OCI-LY7 (cell line): ENCODE results near the gene MKKS. TPM values are rescaled to one million over a fixed set of nuclear protein-coding genes. Genes with fewer than 3 reads are reported as not detected.

Experiments used
- BruUV-seq: library from RNA; stranded (reverse); fragments of 400-500 nt; replicated peaks from 2 replicates; lab custom pipeline; 2021; lab: Mats Ljungman, UMichigan
- CTCF ChIA-PET: fragments of 300-600 bp; sonication (Branson Sonifier 250); formaldehyde crosslinking; loops from one replicate; lab custom pipeline; 2022; ENCODE audit warnings: antibody characterized with exemption; ENCODE audit not compliant: unreplicated experiment; lab: Charles Lee
- POLR2A ChIA-PET: fragments of 300-600 bp; sonication (Branson Sonifier 250); formaldehyde crosslinking; loops from one replicate; lab custom pipeline; 2022; ENCODE audit warnings: antibody characterized with exemption; lab: Charles Lee
- DNase-seq: peaks from one replicate; pipeline ENCODE4 v3.0.0-alpha.2; 2015; ENCODE audit warnings: low spot score
- H2AFZ ChIP-seq: fragments of 200-600 bp; sonication (generic), shearing (Covaris generic); 2 replicates; pipeline ENCODE4 v1.6.1; 2014; ENCODE audit warnings: mild to moderate bottlenecking, antibody characterized with exemption, low read length, moderate library complexity
- H3K27ac ChIP-seq: fragments of 200-600 bp; sonication (generic); 2 replicates; pipeline ENCODE4 v1.5.1; 2014; ENCODE audit warnings: mixed run types, low read depth, mild to moderate bottlenecking, moderate library complexity, low read length, inconsistent platforms; ENCODE audit not compliant: poor library complexity, severe bottlenecking
- H3K36me3 ChIP-seq: fragments of 200-600 bp; sonication (generic); 2 replicates; pipeline ENCODE4 v1.6.1; 2014; ENCODE audit warnings: mild to moderate bottlenecking, antibody characterized with exemption, low read length, moderate library complexity, mixed read lengths; ENCODE audit not compliant: insufficient read depth
- H3K4me1 ChIP-seq: fragments of 200-600 bp; sonication (generic); 2 replicates; pipeline ENCODE4 v1.5.1; 2014; ENCODE audit warnings: mild to moderate bottlenecking, low read length; ENCODE audit not compliant: insufficient read depth, poor library complexity, severe bottlenecking
- H3K4me2 ChIP-seq: fragments of 200-600 bp; sonication (generic); 2 replicates; pipeline ENCODE4 v1.6.1; 2014; ENCODE audit warnings: mild to moderate bottlenecking, low read length
- H3K4me3 ChIP-seq: fragments of 200-600 bp; sonication (generic); 2 replicates; pipeline ENCODE4 v1.5.1; 2014; ENCODE audit warnings: mild to moderate bottlenecking, low read depth, low read length; ENCODE audit not compliant: poor library complexity, severe bottlenecking
- H3K79me2 ChIP-seq: fragments of 200-600 bp; sonication (generic); 2 replicates; pipeline ENCODE4 v1.6.1; 2016; ENCODE audit warnings: low read depth, mild to moderate bottlenecking, low read length, moderate library complexity, mixed read lengths; ENCODE audit not compliant: insufficient read depth
- H3K9me2 ChIP-seq: fragments of 200-600 bp; sonication (generic); 2 replicates; pipeline ENCODE4 v1.6.1; 2016; ENCODE audit warnings: mild to moderate bottlenecking, low read length, mixed read lengths; ENCODE audit not compliant: insufficient read depth
- H3K9me3 ChIP-seq: fragments of 200-600 bp; sonication (generic); 2 replicates; pipeline ENCODE4 v1.6.1; 2014; ENCODE audit warnings: mild to moderate bottlenecking, mixed run types, low read length, mixed read lengths
- H4K20me1 ChIP-seq: fragments of 200-600 bp; sonication (generic); 2 replicates; pipeline ENCODE4 v1.6.1; 2014; ENCODE audit warnings: mild to moderate bottlenecking, antibody characterized with exemption, low read length, moderate library complexity, mixed read lengths; ENCODE audit not compliant: insufficient read depth
- EZH2phosphoT487 ChIP-seq: fragments of 200-600 bp; sonication (generic); IDR thresholded peaks from 2 replicates; pipeline ENCODE4 v1.6.1; 2018; ENCODE audit warnings: low read depth, borderline replicate concordance, mild to moderate bottlenecking, mixed run types, antibody characterized with exemption, low read length, moderate library complexity, mixed read lengths
- intact Hi-C: fragments of 100-400 bp; cut with micrococcal nuclease; formaldehyde crosslinking; loops from one replicate; pipeline ENCODE4 v1.10.0; 2022; ENCODE audit not compliant: unreplicated experiment
- total RNA-seq, 2 experiments: library from RNA; depleted of rRNA in 1 of 2; stranded (reverse); fragments of >200 nt in 1 of 2; shearing (Covaris generic) in 1 of 2; gene quantifications; 2 replicates each; pipeline ENCODE4 v1.2.3, GENCODE V29; 2014 to 2022
- TF ChIP-seq, protein P1 (sequence below): fragments of 200-600 bp; sonication (generic); conservative IDR thresholded peaks from 2 replicates; pipeline ENCODE4 v1.5.1; 2014; ENCODE audit warnings: mild to moderate bottlenecking, antibody characterized with exemption, low read length, moderate library complexity, mixed read lengths

MKKS gene
- total RNA-seq, 2 experiments from 2014 or later: 1.0 to 5.6 TPM

DNA sequence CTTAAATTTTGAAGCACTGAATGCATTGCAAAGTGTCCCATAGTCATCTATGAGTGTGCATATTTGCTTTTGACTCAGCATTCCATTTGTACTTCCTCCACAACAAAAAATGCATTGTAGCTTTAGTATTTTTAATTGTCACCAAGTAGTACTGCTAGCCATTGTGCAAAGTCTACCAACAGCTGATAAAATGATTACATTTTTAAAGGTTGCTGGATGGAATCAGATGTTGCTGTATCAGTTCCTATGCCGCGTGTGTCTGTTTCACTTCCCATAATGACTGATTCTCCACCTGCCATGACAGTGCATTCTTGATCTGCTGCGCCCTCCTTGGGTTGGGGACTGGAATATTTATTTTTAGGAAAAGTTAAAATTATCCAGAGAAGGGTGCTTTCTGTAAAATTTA is 42.3 kb upstream of the MKKS start:
- no peaks in the 10 kb centered on the region for H3K36me3 ChIP-seq
- no peak for TF ChIP-seq EZH2phosphoT487
- TF ChIP-seq, protein P1, sequence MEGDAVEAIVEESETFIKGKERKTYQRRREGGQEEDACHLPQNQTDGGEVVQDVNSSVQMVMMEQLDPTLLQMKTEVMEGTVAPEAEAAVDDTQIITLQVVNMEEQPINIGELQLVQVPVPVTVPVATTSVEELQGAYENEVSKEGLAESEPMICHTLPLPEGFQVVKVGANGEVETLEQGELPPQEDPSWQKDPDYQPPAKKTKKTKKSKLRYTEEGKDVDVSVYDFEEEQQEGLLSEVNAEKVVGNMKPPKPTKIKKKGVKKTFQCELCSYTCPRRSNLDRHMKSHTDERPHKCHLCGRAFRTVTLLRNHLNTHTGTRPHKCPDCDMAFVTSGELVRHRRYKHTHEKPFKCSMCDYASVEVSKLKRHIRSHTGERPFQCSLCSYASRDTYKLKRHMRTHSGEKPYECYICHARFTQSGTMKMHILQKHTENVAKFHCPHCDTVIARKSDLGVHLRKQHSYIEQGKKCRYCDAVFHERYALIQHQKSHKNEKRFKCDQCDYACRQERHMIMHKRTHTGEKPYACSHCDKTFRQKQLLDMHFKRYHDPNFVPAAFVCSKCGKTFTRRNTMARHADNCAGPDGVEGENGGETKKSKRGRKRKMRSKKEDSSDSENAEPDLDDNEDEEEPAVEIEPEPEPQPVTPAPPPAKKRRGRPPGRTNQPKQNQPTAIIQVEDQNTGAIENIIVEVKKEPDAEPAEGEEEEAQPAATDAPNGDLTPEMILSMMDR: peak; percentile 70
- intact Hi-C loops: loop anchor here (5.0 kb wide), 1 partner anchor 196 kb away; the partner anchor contains the start of gene JAG1
- peaks cover 3% of the 10 kb centered on the region; the same call in 1 of the 2 replicates for H4K20me1 ChIP-seq
- H3K4me1 ChIP-seq: peaks cover 19% of the 10 kb centered on the region
- H3K4me3 ChIP-seq: peak overlapping the region; percentile 10
- no peaks in the 10 kb centered on the region for H3K79me2 ChIP-seq
- H3K9me2 ChIP-seq: no peaks in the 10 kb centered on the region
- CTCF ChIA-PET: no interaction called here
- POLR2A ChIA-PET: interaction anchor here (1.1 kb wide), 1 partner anchor 100 kb away, joined by 3 read pairs; no protein-coding TSS in a partner anchor
- DNase-seq: peak; percentile 62
- H3K4me2 ChIP-seq: peak overlapping the region; percentile 54
- H3K27ac ChIP-seq: no peak overlapping the region
- BruUV-seq: no TSS peak
- H3K9me3 ChIP-seq: no peaks in the 10 kb centered on the region
- H2AFZ ChIP-seq: no peak overlapping the region

DNA sequence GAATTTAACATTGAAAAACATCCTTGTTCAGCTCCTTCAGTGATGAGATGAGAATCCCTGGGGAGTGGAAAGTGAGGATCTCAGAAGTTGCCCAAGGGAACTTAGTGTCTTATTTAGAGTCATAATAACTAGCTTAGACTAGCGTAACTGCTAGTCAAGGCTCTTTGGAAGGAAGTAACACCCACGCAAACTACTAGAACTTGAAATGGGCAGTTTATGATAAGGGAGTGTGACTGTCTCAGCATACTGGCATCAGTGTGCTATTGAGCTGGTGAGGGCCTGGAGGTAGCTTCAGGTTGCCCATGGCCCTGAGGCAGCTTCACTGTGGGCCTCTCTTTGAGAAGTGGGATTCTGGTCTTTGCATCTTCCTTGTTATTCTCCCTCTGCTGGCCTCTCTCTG is 41.2 kb upstream of the MKKS start:
- H3K79me2 ChIP-seq: no peaks in the 10 kb centered on the region
- CTCF ChIA-PET: no interaction called here
- intact Hi-C loops: loop anchor here (5.0 kb wide), 1 partner anchor 197 kb away; the partner anchor contains the start of gene JAG1
- no peak for DNase-seq
- H3K4me3 ChIP-seq: no peak overlapping the region
- POLR2A ChIA-PET: interaction anchor here (0.6 kb wide), 1 partner anchor 83 kb away, joined by 3 read pairs; no protein-coding TSS in a partner anchor
- H3K27ac ChIP-seq: no peak overlapping the region
- TF ChIP-seq EZH2phosphoT487: no peak
- TF ChIP-seq, protein P1: no peak
- BruUV-seq: no TSS peak
- H3K36me3 ChIP-seq: no peaks in the 10 kb centered on the region
- peaks cover 3% of the 10 kb centered on the region; the same call in 1 of the 2 replicates for H4K20me1 ChIP-seq
- H3K9me3 ChIP-seq: no peaks in the 10 kb centered on the region
- no peaks in the 10 kb centered on the region for H3K9me2 ChIP-seq
- no peak overlapping the region for H3K4me2 ChIP-seq
- no peak overlapping the region for H2AFZ ChIP-seq
- peaks cover 19% of the 10 kb centered on the region for H3K4me1 ChIP-seq

DNA sequence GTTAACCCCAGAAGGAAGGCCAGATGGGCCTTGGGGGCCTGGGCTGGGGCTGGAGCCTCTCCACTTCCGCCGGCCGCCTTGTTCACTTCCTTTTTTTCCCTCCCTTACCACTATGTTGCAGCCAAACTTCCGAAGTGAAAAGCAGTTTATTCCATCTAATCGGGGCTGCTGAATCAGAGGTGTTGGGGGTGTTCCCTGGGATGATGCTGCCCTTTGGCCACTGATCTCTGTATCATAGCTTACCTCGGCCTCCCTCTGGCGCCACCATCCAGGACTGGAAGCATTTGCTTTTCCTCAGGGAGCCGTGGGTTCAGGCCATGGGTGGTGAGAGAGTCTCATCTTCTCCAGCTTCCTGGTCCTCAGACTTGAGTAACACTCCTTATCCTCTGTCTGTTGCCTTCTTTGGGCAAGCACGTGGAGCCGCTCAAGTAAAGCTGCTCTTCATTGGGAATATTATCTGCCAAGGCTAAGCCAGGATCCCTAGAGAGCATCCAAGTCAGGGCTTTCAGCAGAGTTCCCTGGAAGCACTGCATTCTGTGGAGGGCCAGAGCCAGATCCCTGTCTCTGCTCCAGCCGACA is 40.7 kb upstream of the MKKS start:
- H3K4me3 ChIP-seq: no peak overlapping the region
- H3K9me2 ChIP-seq: no peaks in the 10 kb centered on the region
- no peak overlapping the region for H3K27ac ChIP-seq
- TF ChIP-seq, protein P1: no peak
- TF ChIP-seq EZH2phosphoT487: no peak
- intact Hi-C loops: loop anchor here (5.0 kb wide), 1 partner anchor 198 kb away; the partner anchor contains the start of gene JAG1
- H2AFZ ChIP-seq: no peak overlapping the region
- no peak for DNase-seq
- H3K9me3 ChIP-seq: no peaks in the 10 kb centered on the region
- H3K4me1 ChIP-seq: peaks cover 19% of the 10 kb centered on the region
- ChIA-PET POLR2A (no interaction called here), CTCF (no interaction called here)
- H3K4me2 ChIP-seq: no peak overlapping the region
- no peaks in the 10 kb centered on the region for H3K36me3 ChIP-seq
- BruUV-seq: no TSS peak
- peaks cover 3% of the 10 kb centered on the region; the same call in 1 of the 2 replicates for H4K20me1 ChIP-seq
- no peaks in the 10 kb centered on the region for H3K79me2 ChIP-seq
